K562 (cell line): ENCODE data around the gene AANAT. TPM values are rescaled to one million over a fixed set of nuclear protein-coding genes. Genes with fewer than 3 reads are reported as not detected.
A peak's percentile ranks its signal among the peaks of the same experiment; 100 is the strongest.
"Not testable (repeated sequence)": the region's sequence is repeated elsewhere in the genome, so short reads cannot be mapped to it uniquely, and the experiment has no call there.

Experiments
- ATAC-seq: fragments of 200-7000 bp; cut with Tn5 transposase; 3 replicates; pipeline ENCODE4 v1.9.1; 2020; ENCODE audit warnings: moderate library complexity
- BruUV-seq: library from RNA; stranded (reverse); fragments of 400-500 nt; replicated peaks from 2 replicates; lab custom pipeline; 2021; lab: Mats Ljungman, UMichigan
- CTCF ChIA-PET: fragments of 300-600 bp; formaldehyde crosslinking; extraction: SDS; loops from one replicate; lab custom pipeline; 2021; ENCODE audit warnings: low intra/inter-chr PET ratio; lab: Yijun Ruan, JAX
- POLR2A ChIA-PET: fragments of 300-600, 350-650 bp; sonication (Branson Sonifier 250); formaldehyde crosslinking; extraction: SDS; loops from one replicate; lab custom pipeline; 2021; ENCODE audit warnings: antibody characterized with exemption, inconsistent platforms; lab: Yijun Ruan, JAX
- DNase-seq, 4 experiments: peaks; one replicate each; pipeline versions ENCODE4 v3.0.0 to v3.0.0-alpha.2; 2011 to 2018; ENCODE audit warnings: low spot score in 3 of 4, mixed read lengths in 3 of 4; ENCODE audit errors: extremely low read depth in 1 of 4
- FAIRE-seq: peaks from 2 replicates; lab custom pipeline; 2011; peaks lifted over from hg19 to GRCh38; lab: Jason Lieb, UNC
- H2AFZ ChIP-seq: 2 replicates; pipeline ENCODE4 v1.6.0; 2011; ENCODE audit warnings: low read depth, low read length, control low read depth, inconsistent platforms
- H3K27ac ChIP-seq: fragments of 200-600 bp; 3 replicates; pipeline ENCODE4 v1.8.0; 2011; ENCODE audit warnings: low read depth, mild to moderate bottlenecking, control low read depth, inconsistent platforms, low read length, moderate library complexity, mixed read lengths; ENCODE audit errors: extremely low read depth
- H3K27me3 ChIP-seq, 2 experiments: fragments of 300-600 bp in 1 of 2; 2 replicates in 1 of 2; 3 replicates in 1 of 2; pipeline versions ENCODE4 v1.6.0 to v1.8.0; 2011; ENCODE audit warnings: inconsistent platforms in 2 of 2, low read length in 2 of 2, mild to moderate bottlenecking in 1 of 2, mixed read lengths in 1 of 2, moderate library complexity in 1 of 2; ENCODE audit not compliant: control insufficient read depth in 2 of 2, insufficient read depth in 2 of 2
- H3K36me3 ChIP-seq: fragments of 300-600 bp; 3 replicates; pipeline ENCODE4 v1.8.0; 2011; ENCODE audit warnings: mild to moderate bottlenecking, low read length, inconsistent platforms; ENCODE audit not compliant: control insufficient read depth, insufficient read depth
- H3K4me1 ChIP-seq, 2 experiments: fragments of 200-600 bp in 1 of 2; replicated peaks in 1 of 2; 2 replicates in 1 of 2; 3 replicates in 1 of 2; pipeline versions ENCODE4 v1.5.1 to v1.8.0; 2011; ENCODE audit warnings: inconsistent platforms in 2 of 2, low read length in 2 of 2, mild to moderate bottlenecking in 1 of 2, mixed read lengths in 1 of 2, moderate library complexity in 1 of 2; ENCODE audit not compliant: control insufficient read depth in 2 of 2, insufficient read depth in 2 of 2
- H3K4me2 ChIP-seq: 2 replicates; pipeline ENCODE4 v1.6.1; 2011; ENCODE audit warnings: low read length, control low read depth, inconsistent platforms, mixed read lengths; ENCODE audit not compliant: insufficient read depth
- H3K4me3 ChIP-seq: fragments of 200-600 bp; sonication (generic), shearing (Covaris generic); 2 replicates; pipeline ENCODE4 v1.5.1; 2016; ENCODE audit warnings: control low read depth, inconsistent platforms
- H3K79me2 ChIP-seq: fragments of 200-600 bp; 3 replicates; pipeline ENCODE4 v1.8.0; 2011; ENCODE audit warnings: low read length, inconsistent platforms; ENCODE audit not compliant: control insufficient read depth, insufficient read depth
- H3K9ac ChIP-seq, 2 experiments: 2 replicates each; pipeline versions ENCODE4 v1.6.0 to v1.6.1; 2011; ENCODE audit warnings: low read depth in 2 of 2, low read length in 2 of 2, control low read depth in 1 of 2, inconsistent platforms in 1 of 2, mild to moderate bottlenecking in 1 of 2, mixed read lengths in 1 of 2; ENCODE audit not compliant: insufficient read depth in 1 of 2
- H3K9me1 ChIP-seq: one replicate; pipeline ENCODE4 v1.6.0; 2011; ENCODE audit warnings: inconsistent platforms, mild to moderate bottlenecking, low read length, moderate library complexity; ENCODE audit not compliant: control insufficient read depth, insufficient read depth
- H3K9me3 ChIP-seq: replicated peaks from 2 replicates; pipeline ENCODE4 v1.5.1; 2011; ENCODE audit warnings: low read depth, low read length, inconsistent platforms; ENCODE audit not compliant: control insufficient read depth, insufficient read depth
- H4K20me1 ChIP-seq: replicated peaks from 2 replicates; pipeline ENCODE4 v1.6.1; 2011; ENCODE audit warnings: low read length, inconsistent platforms, mixed read lengths; ENCODE audit not compliant: control insufficient read depth, insufficient read depth
- CEBPB ChIP-seq: fragments of 450-650 bp; IDR thresholded peaks from 2 replicates; pipeline ENCODE4 v1.6.1; 2016; ENCODE audit warnings: missing genetic modification characterization, missing compliant biosample characterization
- CREM ChIP-seq: IDR thresholded peaks from 2 replicates; pipeline ENCODE4 v1.6.1; 2014; ENCODE audit warnings: antibody characterized with exemption, low read depth
- EGR1 ChIP-seq: fragments of 450-650 bp; conservative IDR thresholded peaks from 2 replicates; pipeline ENCODE4 v1.6.1; 2017; ENCODE audit warnings: mild to moderate bottlenecking
- FUS ChIP-seq: fragments of 200-400 bp; formaldehyde crosslinking; optimal IDR thresholded peaks from 2 replicates; pipeline ENCODE3; 2017; ENCODE audit warnings: low read depth, low read length
- GABPA ChIP-seq: fragments of 200-800 bp; sonication (Bioruptor generic); conservative IDR thresholded peaks from 2 replicates; pipeline ENCODE4 v1.6.1; 2016; ENCODE audit warnings: low read depth, missing genetic modification characterization, missing compliant biosample characterization
- MYNN ChIP-seq, 2 experiments: sonication (generic); formaldehyde crosslinking in 1 of 2; IDR thresholded peaks; 2 replicates each; pipeline versions ENCODE4 v1.5.0 to v1.6.1; 2016 to 2020; ENCODE audit warnings: antibody characterized with exemption in 1 of 2, missing genetic modification reagents in 1 of 2
- SRSF9 ChIP-seq: fragments of 200-400 bp; formaldehyde crosslinking; IDR thresholded peaks from 2 replicates; pipeline ENCODE4 v1.6.1; 2017; ENCODE audit warnings: low read depth, low read length, borderline replicate concordance
- ZNF121 ChIP-seq: sonication (generic); formaldehyde crosslinking; conservative IDR thresholded peaks from 2 replicates; pipeline ENCODE4 v1.8.0; 2022; ENCODE audit warnings: missing genetic modification reagents
- WGBS: fragments of 100-300 bp; shearing (Covaris generic); methylation state at CpG from one replicate; pipeline ENCODE4 v1.1.6; 2016; ENCODE audit warnings: low coverage, mixed read lengths; ENCODE audit not compliant: insufficient coverage; ENCODE audit errors: missing lambda C conversion rate; 5-methylcytosine and 5-hydroxymethylcytosine counted together
- in situ Hi-C: fragments of 300-500 bp; cut with MboI; formaldehyde crosslinking; loops from 4 replicates; pipeline ENCODE4 v1.15.0; 2018; ENCODE audit warnings: inconsistent platforms, mixed read lengths
- intact Hi-C: fragments of 100-400 bp; cut with micrococcal nuclease; formaldehyde crosslinking; loops from 2 replicates; pipeline ENCODE4 v1.14.2; 2022
- polyA plus RNA-seq, 8 experiments: library from polyadenylated mRNA; depleted of rRNA in 4 of 8; stranded (reverse) in 5 of 8; unstranded in 3 of 8; fragments of >200 nt; fragmentation: Nextera tagmentation in 2 of 8; fragmentation: Illumina TruSeq in 1 of 8; extraction: Ambion mirVana in 2 of 8; extraction: Trizol in 1 of 8; gene quantifications; 2 replicates each; pipeline versions ENCODE4 v1.2.1 to v1.2.3, GENCODE V29; 2011 to 2014; ENCODE audit warnings: inconsistent platforms in 1 of 8, missing spikeins in 1 of 8
- total RNA-seq, 7 experiments: library from RNA; depleted of rRNA in 6 of 7; stranded (reverse); fragments of >200 nt in 6 of 7; fragmentation: Illumina TruSeq in 2 of 7; extraction: Trizol in 2 of 7; gene quantifications; 2 replicates each; pipeline versions ENCODE4 v1.2.1 to v1.2.3, GENCODE V29; 2011 to 2021; ENCODE audit warnings: low replicate concordance in 1 of 7
- TF ChIP-seq, protein P1 (sequence below), 2 experiments: fragments of 200-800 bp in 1 of 2; sonication (Bioruptor generic) in 1 of 2; sonication (generic) in 1 of 2; formaldehyde crosslinking in 1 of 2; IDR thresholded peaks in 1 of 2; conservative IDR thresholded peaks in 1 of 2; 2 replicates each; pipeline versions ENCODE4 v1.5.0 to v1.6.1; 2016 to 2020; ENCODE audit warnings: missing compliant biosample characterization in 1 of 2, missing genetic modification characterization in 1 of 2, missing genetic modification reagents in 1 of 2
- TF ChIP-seq, protein P2 (sequence below): sonication (generic); formaldehyde crosslinking; IDR thresholded peaks from 2 replicates; pipeline ENCODE4 v1.8.1; 2023; ENCODE audit warnings: mild to moderate bottlenecking, missing genetic modification reagents

AANAT gene
- total and polyA plus RNA-seq, 9 of the 15 experiments (the other 6 are each of a cell fraction or from before 2014, with no cell fraction given): not detected

DNA sequence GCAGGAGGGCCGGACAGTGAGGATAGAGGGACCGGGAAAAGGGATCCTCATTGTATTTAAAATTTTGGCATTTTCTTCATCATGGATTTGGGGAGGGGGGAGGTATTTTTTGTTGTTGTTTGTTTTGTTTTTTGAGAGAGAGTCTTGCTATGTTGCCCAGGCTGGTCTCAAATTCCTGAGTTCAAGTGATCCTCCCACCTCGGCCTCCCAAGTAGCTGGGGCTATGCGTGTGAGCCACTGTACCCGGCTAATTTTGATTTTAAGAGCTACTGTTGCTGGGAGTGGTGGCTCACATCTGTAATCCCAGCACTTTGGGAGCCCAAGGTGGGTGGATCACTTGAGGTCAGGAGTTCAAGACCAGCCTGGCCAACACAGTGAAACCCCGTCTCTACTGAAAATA, 47.0 kb downstream of the AANAT start:
- ATAC-seq, POLR2A ChIA-PET, H3K27ac ChIP-seq, H3K4me3 ChIP-seq, H3K9ac ChIP-seq, in situ Hi-C loops, DNase-seq, H3K27me3 ChIP-seq, BruUV-seq, H4K20me1 ChIP-seq, H2AFZ ChIP-seq, H3K79me2 ChIP-seq, CTCF ChIA-PET, H3K4me2 ChIP-seq, H3K9me3 ChIP-seq, FAIRE-seq, H3K36me3 ChIP-seq, intact Hi-C loops, H3K9me1 ChIP-seq: not testable (repeated sequence)
- TF ChIP-seq ZNF121 (CRISPR knock-in tag): 0 out of 2 replicates have a peak, but pooled peaks have one; percentile 8
- peaks cover 15 to 18% of the 10 kb centered on the region in 2 experiments; a peak in 4 of 5 replicates for H3K4me1 ChIP-seq
- WGBS: 85% methylated on average over 6 of the region's 6 CpGs

DNA sequence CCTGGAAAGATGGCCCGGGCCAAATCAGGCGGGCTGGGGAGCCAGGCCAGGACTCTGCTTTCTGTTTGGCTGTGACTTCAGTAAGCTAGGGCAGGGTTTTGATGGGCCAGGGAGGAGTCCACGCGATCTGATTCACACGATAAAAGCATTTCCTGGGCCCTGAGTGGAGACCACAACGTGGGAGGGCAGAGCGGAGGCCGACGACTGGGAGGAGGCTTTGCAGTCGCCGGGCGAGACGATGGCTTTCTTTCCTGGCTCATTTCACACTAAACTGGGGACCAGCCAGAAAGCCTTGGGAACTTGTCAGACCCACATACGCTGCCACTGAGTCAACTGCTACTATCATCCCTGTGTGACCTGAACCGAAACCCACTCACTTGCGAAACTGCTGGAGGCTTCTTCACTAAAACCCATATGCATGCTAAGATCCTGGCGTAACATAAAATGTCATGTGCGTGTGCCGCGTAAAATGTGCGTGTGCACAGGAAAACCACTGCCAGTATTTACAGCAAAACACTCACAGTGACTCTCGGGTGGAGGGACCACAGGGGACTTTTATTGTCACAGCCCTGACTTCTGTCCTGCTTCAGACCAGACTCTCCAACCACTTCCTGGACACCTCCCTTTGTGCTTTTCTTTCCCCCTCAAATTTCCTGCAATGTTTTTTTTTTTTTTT, 48.0 kb downstream of the AANAT start:
- H3K4me3 ChIP-seq: no peak overlapping the region
- in situ Hi-C loops: no loop called here
- no peaks in the 10 kb centered on the region for H3K9me1 ChIP-seq
- H2AFZ ChIP-seq: peak overlapping the region; percentile 95
- H3K79me2 ChIP-seq: no peaks in the 10 kb centered on the region
- H3K4me2 ChIP-seq: no peak overlapping the region; the same call in 1 of the 2 replicates
- peak; percentile 51; the same call in 2 of the 3 replicates for ATAC-seq
- peaks cover 15 to 18% of the 10 kb centered on the region in 2 experiments; a peak in 4 of 5 replicates for H3K4me1 ChIP-seq
- POLR2A ChIA-PET: no interaction called here
- 0 out of 2 replicates have a peak, but pooled peaks have one; percentile 22 for TF ChIP-seq CEBPB
- peak; percentile 70; the same call in 1 of the 2 replicates for TF ChIP-seq MYNN (IDR thresholded peaks at IDR 0.05)
- no peak for TF ChIP-seq MYNN (CRISPR knock-in tag; IDR thresholded peaks at IDR 0.05)
- TF ChIP-seq, protein P1, sequence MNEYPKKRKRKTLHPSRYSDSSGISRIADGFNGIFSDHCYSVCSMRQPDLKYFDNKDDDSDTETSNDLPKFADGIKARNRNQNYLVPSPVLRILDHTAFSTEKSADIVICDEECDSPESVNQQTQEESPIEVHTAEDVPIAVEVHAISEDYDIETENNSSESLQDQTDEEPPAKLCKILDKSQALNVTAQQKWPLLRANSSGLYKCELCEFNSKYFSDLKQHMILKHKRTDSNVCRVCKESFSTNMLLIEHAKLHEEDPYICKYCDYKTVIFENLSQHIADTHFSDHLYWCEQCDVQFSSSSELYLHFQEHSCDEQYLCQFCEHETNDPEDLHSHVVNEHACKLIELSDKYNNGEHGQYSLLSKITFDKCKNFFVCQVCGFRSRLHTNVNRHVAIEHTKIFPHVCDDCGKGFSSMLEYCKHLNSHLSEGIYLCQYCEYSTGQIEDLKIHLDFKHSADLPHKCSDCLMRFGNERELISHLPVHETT (CRISPR knock-in tag; conservative IDR thresholded peaks at IDR 0.05 in 1 of 2, IDR thresholded peaks at IDR 0.05 in 1 of 2): 0 out of 4 replicates have a peak, but pooled peaks of 1 of the 2 experiments have one; percentile 35
- peak; percentile 48 for TF ChIP-seq GABPA (tag)
- TF ChIP-seq, protein P2, sequence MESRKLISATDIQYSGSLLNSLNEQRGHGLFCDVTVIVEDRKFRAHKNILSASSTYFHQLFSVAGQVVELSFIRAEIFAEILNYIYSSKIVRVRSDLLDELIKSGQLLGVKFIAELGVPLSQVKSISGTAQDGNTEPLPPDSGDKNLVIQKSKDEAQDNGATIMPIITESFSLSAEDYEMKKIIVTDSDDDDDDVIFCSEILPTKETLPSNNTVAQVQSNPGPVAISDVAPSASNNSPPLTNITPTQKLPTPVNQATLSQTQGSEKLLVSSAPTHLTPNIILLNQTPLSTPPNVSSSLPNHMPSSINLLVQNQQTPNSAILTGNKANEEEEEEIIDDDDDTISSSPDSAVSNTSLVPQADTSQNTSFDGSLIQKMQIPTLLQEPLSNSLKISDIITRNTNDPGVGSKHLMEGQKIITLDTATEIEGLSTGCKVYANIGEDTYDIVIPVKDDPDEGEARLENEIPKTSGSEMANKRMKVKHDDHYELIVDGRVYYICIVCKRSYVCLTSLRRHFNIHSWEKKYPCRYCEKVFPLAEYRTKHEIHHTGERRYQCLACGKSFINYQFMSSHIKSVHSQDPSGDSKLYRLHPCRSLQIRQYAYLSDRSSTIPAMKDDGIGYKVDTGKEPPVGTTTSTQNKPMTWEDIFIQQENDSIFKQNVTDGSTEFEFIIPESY: peak; percentile 76; the same call in 1 of the 2 replicates
- TF ChIP-seq FUS: no peak
- 0 out of 2 replicates have a peak, but pooled peaks have one; percentile 5 for TF ChIP-seq CREM
- TF ChIP-seq EGR1: peak; percentile 15; the same call in 1 of the 2 replicates
- no peak for TF ChIP-seq SRSF9
- TF ChIP-seq, all 486 proteins: peak for 7
- Histone ChIP-seq H3K36me3 (no peaks in the 10 kb centered on the region), H3K27me3 (no peaks in the 10 kb centered on the region), H3K27ac (peak overlapping the region; percentile 39; the same call in 1 of the 3 replicates), H3K9ac (peak overlapping the region; percentile 44 to 84; a peak in 3 of 4 replicates), H3K9me3 (no peaks in the 10 kb centered on the region), H4K20me1 (no peaks in the 10 kb centered on the region)
- 49% methylated on average over 21 of the region's 22 CpGs for WGBS
- intact Hi-C loops: no loop called here
- BruUV-seq: no TSS peak
- FAIRE-seq: peak; percentile 77
- CTCF ChIA-PET: no interaction called here
- DNase-seq: peak in 1 of 4 experiments; percentile 48
